Endometrial microvascular endothelial cells (primary cell): Measurements from ENCODE around the gene TRAIP. TPM values are rescaled to one million over a fixed set of nuclear protein-coding genes. Genes with fewer than 3 reads are reported as not detected.
"Not testable (repeated sequence)": the region's sequence is repeated elsewhere in the genome, so short reads cannot be mapped to it uniquely, and the experiment has no call there.

Experiments
- in situ Hi-C: cut with HindIII; loops from 2 replicates; pipeline ENCODE4 v1.10.0; 2017; ENCODE audit warnings: low sequenced_read_pairs, low pct_unique_long_range_greater_than_20kb; ENCODE audit errors: inconsistent ontology term
- total RNA-seq: library from RNA; depleted of rRNA; stranded (reverse); fragments of >200 nt; gene quantifications from one replicate; pipeline ENCODE4 v1.2.3, GENCODE V29; 2015; ENCODE audit errors: inconsistent ontology term

TRAIP gene
- total RNA-seq, 1 donor from 2014 or later, result 9.7 TPM

GRCh38 chr3:49799761-49800160 is 56.6 kb downstream of the TRAIP start, which contains the start of gene CDHR4:
Gene CDHR4 (minus strand): TSS chr3:49799873. CDS start chr3:49799812, 61 bp downstream.
- in situ Hi-C loops, result no loop called here

- in situ Hi-C loops, result no loop called here
These were observed 57.3 kb downstream of the TRAIP start for GRCh38 chr3:49799105-49799504.

GRCh38 chr3:49794926-49795905 is 61.1 kb downstream of the TRAIP start:
- in situ Hi-C loops, result no loop called here

GRCh38 chr3:49794431-49794830 is 61.9 kb downstream of the TRAIP start:
- in situ Hi-C loops, result no loop called here

- in situ Hi-C loops, result no loop called here
These were observed 62.8 kb downstream of the TRAIP start for GRCh38 chr3:49793486-49794085.

- in situ Hi-C loops, result no loop called here
These were observed 63.8 kb downstream of the TRAIP start for GRCh38 chr3:49792371-49793150.

- in situ Hi-C loops, result no loop called here
These were observed 64.8 kb downstream of the TRAIP start for GRCh38 chr3:49791571-49791970.

- in situ Hi-C loops, result no loop called here
These were observed 65.5 kb downstream of the TRAIP start for GRCh38 chr3:49790626-49791411.

- in situ Hi-C loops, result no loop called here
These were observed 68.3 kb downstream of the TRAIP start for GRCh38 chr3:49788056-49788455.

GRCh38 chr3:49787536-49787935 is 68.8 kb downstream of the TRAIP start:
- in situ Hi-C loops, result no loop called here

- in situ Hi-C loops, result no loop called here
These were observed 69.2 kb downstream of the TRAIP start for GRCh38 chr3:49787182-49787464.

- in situ Hi-C loops, result no loop called here
These were observed 69.8 kb downstream of the TRAIP start, which contains the start of gene IP6K1 for GRCh38 chr3:49786357-49787181. Gene IP6K1 (minus strand): TSS chr3:49786542. CDS start chr3:49748040, 38,502 bp downstream.

GRCh38 chr3:49785565-49786356 is 70.6 kb downstream of the TRAIP start:
- in situ Hi-C loops, result no loop called here

- in situ Hi-C loops, result not testable (repeated sequence)
These were observed 74.1 kb downstream of the TRAIP start for GRCh38 chr3:49782277-49782676.

GRCh38 chr3:49781415-49782199 is 74.8 kb downstream of the TRAIP start:
- in situ Hi-C loops, result no loop called here

GRCh38 chr3:49780975-49781365 is 75.4 kb downstream of the TRAIP start:
- in situ Hi-C loops, result not testable (repeated sequence)
